OCI-LY7 (cell line): ENCODE results near the gene LMO2.

Experiments
- CTCF ChIP-seq: fragments of 200-600 bp; sonication (generic); conservative IDR thresholded peaks from 2 replicates; pipeline ENCODE4 v1.5.1; 2014; ENCODE audit warnings: mild to moderate bottlenecking, antibody characterized with exemption, low read length, moderate library complexity, mixed read lengths
- EZH2phosphoT487 ChIP-seq: fragments of 200-600 bp; sonication (generic); IDR thresholded peaks from 2 replicates; pipeline ENCODE4 v1.6.1; 2018; ENCODE audit warnings: low read depth, borderline replicate concordance, mild to moderate bottlenecking, mixed run types, antibody characterized with exemption, low read length, moderate library complexity, mixed read lengths

- TF ChIP-seq CTCF: no peak
- TF ChIP-seq EZH2phosphoT487: no peak
These were observed 23.8 kb downstream of the LMO2 start for GRCh38 chr11:33867996-33868646.
